HEK293T (cell line): ENCODE data around the gene SIM1.

Experiments
- BHLHE40 ChIP-seq: fragments of 450-650 bp; IDR thresholded peaks from 2 replicates; pipeline ENCODE4 v1.6.1; 2016; ENCODE audit warnings: mild to moderate bottlenecking, moderate library complexity, borderline replicate concordance
- FOXK2 ChIP-seq: fragments of 450-650 bp; IDR thresholded peaks from 2 replicates; pipeline ENCODE4 v1.6.1; 2016; ENCODE audit warnings: mild to moderate bottlenecking
- FOXM1 ChIP-seq: fragments of 450-650 bp; IDR thresholded peaks from 2 replicates; pipeline ENCODE4 v1.6.1; 2017; ENCODE audit warnings: mild to moderate bottlenecking, borderline replicate concordance
- NFRKB ChIP-seq: fragments of 450-650 bp; IDR thresholded peaks from 2 replicates; pipeline ENCODE4 v1.6.1; 2016; ENCODE audit warnings: mild to moderate bottlenecking, moderate library complexity
- SP1 ChIP-seq: fragments of 450-650 bp; IDR thresholded peaks from 2 replicates; pipeline ENCODE4 v1.6.1; 2017
- SUZ12 ChIP-seq: fragments of 450-650 bp; IDR thresholded peaks from 2 replicates; pipeline ENCODE4 v1.6.1; 2016; ENCODE audit warnings: mild to moderate bottlenecking

DNA sequence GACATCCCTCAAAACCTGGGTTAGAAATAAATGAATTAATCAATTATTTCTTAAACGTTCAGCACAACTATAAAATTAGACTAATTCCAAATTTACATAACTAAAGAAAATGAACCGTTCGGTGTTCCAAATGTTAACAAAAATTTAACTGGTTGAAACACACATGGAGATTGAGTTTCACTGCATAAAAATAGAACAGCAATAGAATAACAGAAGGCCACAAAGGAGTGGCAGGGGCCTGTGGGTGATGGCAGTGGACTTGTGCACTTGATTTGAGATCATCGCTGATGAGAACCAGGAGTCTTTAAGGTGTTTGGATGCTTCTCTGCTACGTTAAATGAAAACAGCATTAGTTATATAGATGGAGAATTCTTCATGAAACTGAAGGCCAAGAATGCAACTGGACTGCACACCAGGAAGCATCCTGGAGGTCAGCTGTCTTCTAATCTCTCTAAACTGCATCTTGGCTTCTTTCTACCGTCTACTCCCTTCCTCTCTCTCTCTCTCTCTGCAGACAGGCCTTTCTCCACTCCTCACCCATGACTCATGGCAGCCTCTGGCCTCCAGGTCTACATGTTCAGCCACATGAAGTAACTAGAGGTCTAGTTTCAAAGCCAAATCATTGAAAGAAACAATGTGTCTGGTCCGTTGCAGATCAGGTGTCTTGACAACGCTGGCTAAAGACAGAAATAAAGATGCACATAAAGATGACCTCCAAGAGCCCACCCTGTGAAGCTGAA is 111.3 kb downstream of the SIM1 start:
- TF ChIP-seq NFRKB, result no peak
- no peak for TF ChIP-seq SUZ12
- no peak for TF ChIP-seq FOXK2
- no peak for TF ChIP-seq BHLHE40
- no peak for TF ChIP-seq SP1
- TF ChIP-seq FOXM1, result no peak
